Measurements from ENCODE around the gene SHB. TPM values are rescaled to one million over a fixed set of nuclear protein-coding genes. Genes with fewer than 3 reads are reported as not detected.

SHB gene
- total and polyA plus RNA-seq, 2 of the 8 experiments (the other 6 are each of a cell fraction or from before 2014, with no cell fraction given), result 4.1 to 12.6 TPM

- Histone ChIP-seq H3K4me3 (ENCODE audit: extremely low read depth in 1 of 4, insufficient read depth in 2 of 4, low read depth in 3 of 4, low read length in 4 of 4) (no peak overlapping the region), H2BK12ac (ENCODE audit: low read depth, low read length) (no peak overlapping the region), H3K36me3 (ENCODE audit: control insufficient read depth in 2 of 4, insufficient read depth in 4 of 4, low read length in 3 of 4) (no peaks in the 10 kb centered on the region), H3K4me2 (ENCODE audit: insufficient read depth in 1 of 2, low read depth in 2 of 2, low read length in 2 of 2) (no peak overlapping the region; a peak in 1 of 4 replicates), H2BK15ac (ENCODE audit: low read length) (no peak overlapping the region), H3K14ac (ENCODE audit: insufficient read length) (no peak overlapping the region), H3K18ac (ENCODE audit: extremely low read depth, low read length) (no peak overlapping the region), H3K4ac (replicated peaks; ENCODE audit: insufficient read length, low read depth, low read length) (no peak overlapping the region), H2AK5ac (ENCODE audit: low read depth, low read length) (no peak overlapping the region), H4K20me1 (replicated peaks in 1 of 2; ENCODE audit: control insufficient read depth in 1 of 2, insufficient read depth in 2 of 2, low read length in 2 of 2) (peaks cover 0 to 6% of the 10 kb centered on the region in 2 experiments), H3K23me2 (ENCODE audit: low read depth, low read length) (no peaks in the 10 kb centered on the region), H3K27me3 (replicated peaks in 1 of 4; ENCODE audit: control insufficient read depth in 3 of 4, extremely low read depth in 1 of 4, insufficient read depth in 3 of 4, low read length in 3 of 4) (no peaks in the 10 kb centered on the region), H2AFZ (ENCODE audit: low read length) (no peak overlapping the region), H3K9ac (replicated peaks in 1 of 4; ENCODE audit: extremely low read depth in 1 of 4, low read depth in 3 of 4, low read length in 3 of 4) (no peak overlapping the region), H4K91ac (replicated peaks; ENCODE audit: insufficient read length, low read length) (no peak overlapping the region), H3K27ac (ENCODE audit: low read depth, low read length) (no peak overlapping the region), H2BK20ac (ENCODE audit: low read length) (no peak overlapping the region), H2BK120ac (replicated peaks; ENCODE audit: low read depth, low read length) (no peak overlapping the region), H3K79me1 (ENCODE audit: low read depth, low read length) (0 out of 2 replicates have a peak, but pooled peaks cover 3% of the 10 kb centered on the region), H3K56ac (replicated peaks; ENCODE audit: insufficient read length, low read depth, low read length) (no peak overlapping the region), H4K5ac (ENCODE audit: insufficient read length, low read depth, low read length) (no peak overlapping the region), H3K23ac (ENCODE audit: insufficient read length) (no peak overlapping the region), H4K8ac (ENCODE audit: extremely low read depth, insufficient read depth, low read length) (no peak overlapping the region; the same call in 1 of the 2 replicates), H3K9me3 (ENCODE audit: insufficient read depth in 2 of 2, low read depth in 1 of 2, low read length in 1 of 2) (no peaks in the 10 kb centered on the region), H3K79me2 (ENCODE audit: control insufficient read depth in 1 of 2, insufficient read depth in 2 of 2, low read length in 2 of 2) (no peaks in the 10 kb centered on the region), H3K4me1 (replicated peaks in 1 of 4; ENCODE audit: control insufficient read depth in 3 of 4, insufficient read depth in 4 of 4, low read length in 3 of 4) (peaks cover 0 to 3% (median 0%) of the 10 kb centered on the region in 4 experiments; a peak in 2 of 7 replicates), H2BK5ac (ENCODE audit: low read depth, low read length) (no peak overlapping the region; the same call in 1 of the 2 replicates)
- no peak for DNase-seq (ENCODE audit: low read depth in 1 of 2, low spot score in 2 of 2)
- 88% methylated on average over 14 of the region's 15 CpGs; no CpG with 5 or more reads in 1 of the 2 experiments for WGBS, 2 experiments (ENCODE audit: extremely low coverage in 1 of 2, insufficient coverage in 1 of 2, insufficient read length in 1 of 2, insufficient replicate concordance in 2 of 2, low coverage in 1 of 2, low lambda C conversion rate in 2 of 2, missing lambda C conversion rate in 1 of 2)
- CTCF ChIA-PET (ENCODE audit: partially characterized antibody), result interaction anchor here (0.7 kb wide), 1 partner anchor 14 kb away, joined by 3 read pairs; no protein-coding TSS in a partner anchor
- FAIRE-seq, result no peak
- POLR2A ChIA-PET (ENCODE audit: partially characterized antibody), result interaction anchor here (0.6 to 1.2 kb wide), 2 partner anchors 14 to 1792 kb away, joined by 3 read pairs; no protein-coding TSS in a partner anchor
- no peak for TF ChIP-seq JUN (IDR thresholded peaks at IDR 0.05; ENCODE audit: low read depth, low read length)
- TF ChIP-seq CREB1 (IDR thresholded peaks at IDR 0.05), result no peak
- no peak for TF ChIP-seq SP4 (IDR thresholded peaks at IDR 0.05; ENCODE audit: low read length)
- TF ChIP-seq KDM5A (IDR thresholded peaks at IDR 0.05; ENCODE audit: low read length), result no peak
- no peak for TF ChIP-seq CTBP2 (IDR thresholded peaks at IDR 0.05; ENCODE audit: borderline replicate concordance, insufficient read depth, insufficient read length, low read length)
- TF ChIP-seq ATF2 (IDR thresholded peaks at IDR 0.05; ENCODE audit: low read length), result no peak
- TF ChIP-seq, protein P1, sequence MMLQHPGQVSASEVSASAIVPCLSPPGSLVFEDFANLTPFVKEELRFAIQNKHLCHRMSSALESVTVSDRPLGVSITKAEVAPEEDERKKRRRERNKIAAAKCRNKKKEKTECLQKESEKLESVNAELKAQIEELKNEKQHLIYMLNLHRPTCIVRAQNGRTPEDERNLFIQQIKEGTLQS (IDR thresholded peaks at IDR 0.05; ENCODE audit: insufficient read depth, low read depth, low read length), result no peak
- TF ChIP-seq BACH1 (IDR thresholded peaks at IDR 0.05; ENCODE audit: low read length), result no peak
- TF ChIP-seq GTF2F1 (IDR thresholded peaks at IDR 0.05; ENCODE audit: borderline replicate concordance, low read depth, low read length), result no peak
- TF ChIP-seq EZH2 (IDR thresholded peaks at IDR 0.05; ENCODE audit: low read depth, low read length, severe bottlenecking), result no peak
Measured at GRCh38 chr9:37963936-37964739, 104.9 kb downstream of the SHB start.
